DND-41 (cell line): ENCODE measurements around the gene ANKRD13A.

Experiments used
- ATAC-seq: fragments of 200-7000 bp; cut with Tn5 transposase; 3 replicates; pipeline ENCODE4 v1.9.1; 2021; ENCODE audit warnings: low read depth; ENCODE audit not compliant: insufficient read depth
- DNase-seq: peaks from one replicate; pipeline ENCODE4 v3.0.0-alpha.2; 2020
- H2AFZ ChIP-seq: 2 replicates; pipeline ENCODE4 v1.6.0; 2012; ENCODE audit warnings: low read depth, low read length
- H3K27ac ChIP-seq: 2 replicates; pipeline ENCODE4 v1.5.1; 2012; ENCODE audit warnings: low read length, inconsistent platforms
- H3K27me3 ChIP-seq: fragments of 200-600 bp; sonication (generic); 2 replicates; pipeline ENCODE4 v1.6.0; 2012; ENCODE audit warnings: low read length, mild to moderate bottlenecking, inconsistent platforms; ENCODE audit not compliant: insufficient read depth, poor library complexity
- H3K36me3 ChIP-seq: 2 replicates; pipeline ENCODE4 v1.5.1; 2012; ENCODE audit warnings: low read length, inconsistent platforms; ENCODE audit not compliant: insufficient read depth
- H3K4me1 ChIP-seq: 2 replicates; pipeline ENCODE4 v1.5.1; 2012; ENCODE audit warnings: mild to moderate bottlenecking, low read length; ENCODE audit not compliant: insufficient read depth
- H3K4me2 ChIP-seq: 2 replicates; pipeline ENCODE4 v1.6.0; 2012; ENCODE audit warnings: mild to moderate bottlenecking, moderate library complexity, low read length, inconsistent platforms; ENCODE audit not compliant: insufficient read depth
- H3K4me3 ChIP-seq, 2 experiments: fragments of 200-600 bp in 1 of 2; shearing (Covaris generic) in 1 of 2; 2 replicates each; pipeline ENCODE4 v1.5.1; 2012 to 2016; ENCODE audit warnings: inconsistent platforms in 2 of 2, low read length in 2 of 2, mild to moderate bottlenecking in 2 of 2, low read depth in 1 of 2, moderate library complexity in 1 of 2
- H3K79me2 ChIP-seq: 2 replicates; pipeline ENCODE4 v1.6.0; 2012; ENCODE audit warnings: low read length, inconsistent platforms; ENCODE audit not compliant: insufficient read depth
- H3K9ac ChIP-seq: 2 replicates; pipeline ENCODE4 v1.6.0; 2012; ENCODE audit warnings: low read depth, mild to moderate bottlenecking, inconsistent platforms, low read length, moderate library complexity
- H3K9me3 ChIP-seq: 2 replicates; pipeline ENCODE4 v1.5.1; 2012; ENCODE audit warnings: low read length, moderate library complexity, mild to moderate bottlenecking, inconsistent platforms; ENCODE audit not compliant: insufficient read depth, severe bottlenecking
- H4K20me1 ChIP-seq: 2 replicates; pipeline ENCODE4 v1.6.0; 2012; ENCODE audit warnings: low read length; ENCODE audit not compliant: insufficient read depth
- EZH2 ChIP-seq: IDR thresholded peaks from 3 replicates; pipeline ENCODE4 v1.6.1; 2012; ENCODE audit warnings: borderline replicate concordance, low read depth, mild to moderate bottlenecking, moderate library complexity, low read length, inconsistent platforms; ENCODE audit not compliant: severe bottlenecking
- TF ChIP-seq, protein P1 (sequence below): IDR thresholded peaks from 2 replicates; pipeline ENCODE4 v1.5.1; 2012; ENCODE audit warnings: borderline replicate concordance, low read length, moderate library complexity, mild to moderate bottlenecking; ENCODE audit not compliant: poor library complexity, severe bottlenecking; ENCODE audit errors: extremely low read depth

Gene ANKRD13A

DNA sequence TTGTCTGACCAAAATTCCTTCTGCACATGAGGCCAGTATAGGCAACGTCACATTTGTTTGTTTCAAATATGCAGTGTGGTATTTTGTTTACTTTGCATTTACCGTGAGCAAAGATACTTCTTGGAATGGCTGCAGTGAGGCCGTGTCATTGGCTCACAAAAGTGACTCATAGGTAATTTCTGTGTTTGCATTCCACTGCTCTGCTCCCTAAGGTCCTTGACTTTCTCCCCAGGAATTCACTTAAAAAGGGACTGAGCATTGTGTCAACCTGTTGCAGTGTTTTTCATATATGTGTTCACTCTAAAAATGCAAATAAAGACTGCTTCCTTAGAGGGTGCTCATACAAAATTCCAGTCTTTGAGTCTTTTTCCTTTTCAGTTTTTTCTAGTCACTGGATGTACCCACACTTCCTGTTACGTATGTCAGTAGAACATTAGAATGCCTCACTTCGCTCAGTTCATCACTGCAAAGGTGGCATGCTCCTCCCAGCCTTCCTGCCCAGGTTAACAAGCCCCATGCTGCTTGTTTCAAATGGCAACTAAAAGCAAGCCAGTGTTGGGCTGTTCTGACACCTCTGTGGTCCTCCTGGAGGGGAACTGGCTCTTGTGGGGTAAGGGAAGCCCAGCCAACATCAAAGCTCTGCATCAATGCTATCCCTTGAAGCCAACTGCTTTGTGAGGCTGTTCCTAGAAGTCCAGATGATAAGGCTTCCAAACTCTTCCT is 40.0 kb downstream of the ANKRD13A start:
- H3K36me3 ChIP-seq = peaks cover 72% of the 10 kb centered on the region
- no peak overlapping the region for H2AFZ ChIP-seq
- no peak overlapping the region for H3K4me2 ChIP-seq
- ATAC-seq (no peak), DNase-seq (no peak)
- no peaks in the 10 kb centered on the region for H3K9me3 ChIP-seq
- peaks cover 5% of the 10 kb centered on the region; the same call in 1 of the 2 replicates for H3K79me2 ChIP-seq
- 0 out of 2 replicates have a peak overlapping the region, but pooled peaks have one; percentile 35 for H3K27ac ChIP-seq
- H3K4me3 ChIP-seq = no peak overlapping the region
- H4K20me1 ChIP-seq = 0 out of 2 replicates have a peak, but pooled peaks cover 6% of the 10 kb centered on the region
- no peak for TF ChIP-seq EZH2
- TF ChIP-seq, protein P1, sequence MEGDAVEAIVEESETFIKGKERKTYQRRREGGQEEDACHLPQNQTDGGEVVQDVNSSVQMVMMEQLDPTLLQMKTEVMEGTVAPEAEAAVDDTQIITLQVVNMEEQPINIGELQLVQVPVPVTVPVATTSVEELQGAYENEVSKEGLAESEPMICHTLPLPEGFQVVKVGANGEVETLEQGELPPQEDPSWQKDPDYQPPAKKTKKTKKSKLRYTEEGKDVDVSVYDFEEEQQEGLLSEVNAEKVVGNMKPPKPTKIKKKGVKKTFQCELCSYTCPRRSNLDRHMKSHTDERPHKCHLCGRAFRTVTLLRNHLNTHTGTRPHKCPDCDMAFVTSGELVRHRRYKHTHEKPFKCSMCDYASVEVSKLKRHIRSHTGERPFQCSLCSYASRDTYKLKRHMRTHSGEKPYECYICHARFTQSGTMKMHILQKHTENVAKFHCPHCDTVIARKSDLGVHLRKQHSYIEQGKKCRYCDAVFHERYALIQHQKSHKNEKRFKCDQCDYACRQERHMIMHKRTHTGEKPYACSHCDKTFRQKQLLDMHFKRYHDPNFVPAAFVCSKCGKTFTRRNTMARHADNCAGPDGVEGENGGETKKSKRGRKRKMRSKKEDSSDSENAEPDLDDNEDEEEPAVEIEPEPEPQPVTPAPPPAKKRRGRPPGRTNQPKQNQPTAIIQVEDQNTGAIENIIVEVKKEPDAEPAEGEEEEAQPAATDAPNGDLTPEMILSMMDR = no peak
- H3K9ac ChIP-seq = no peak overlapping the region
- no peaks in the 10 kb centered on the region for H3K4me1 ChIP-seq
- no peaks in the 10 kb centered on the region for H3K27me3 ChIP-seq

DNA sequence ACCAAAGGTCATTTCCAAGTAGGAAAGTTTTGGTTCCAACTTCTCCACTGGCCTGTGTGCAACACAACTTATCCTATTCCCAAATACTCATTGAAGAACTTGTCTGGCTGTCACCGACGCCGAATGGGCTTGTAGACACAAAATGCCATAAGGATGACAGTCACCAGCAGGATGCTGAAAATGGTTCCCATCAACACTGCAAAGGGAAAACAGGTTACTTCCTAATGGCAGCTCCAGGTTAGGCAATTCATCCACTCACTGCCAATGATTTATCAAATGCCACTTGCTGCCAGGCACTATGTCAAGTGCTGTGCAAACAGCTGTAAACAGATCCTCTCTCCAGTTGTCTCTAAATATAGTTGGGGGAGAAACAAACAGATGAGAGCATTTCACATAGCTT is 43.0 kb downstream of the ANKRD13A start:
- Histone ChIP-seq H2AFZ (no peak overlapping the region), H3K27me3 (no peaks in the 10 kb centered on the region), H3K4me1 (peaks cover 11% of the 10 kb centered on the region), H3K4me2 (no peak overlapping the region), H3K9ac (no peak overlapping the region), H3K9me3 (no peaks in the 10 kb centered on the region), H4K20me1 (0 out of 2 replicates have a peak, but pooled peaks cover 3% of the 10 kb centered on the region), H3K27ac (no peak overlapping the region), H3K36me3 (peaks cover 44% of the 10 kb centered on the region), H3K79me2 (peaks cover 30% of the 10 kb centered on the region), H3K4me3 (no peak overlapping the region)
- ATAC-seq (no peak), DNase-seq (no peak)
- TF ChIP-seq EZH2 = no peak

DNA sequence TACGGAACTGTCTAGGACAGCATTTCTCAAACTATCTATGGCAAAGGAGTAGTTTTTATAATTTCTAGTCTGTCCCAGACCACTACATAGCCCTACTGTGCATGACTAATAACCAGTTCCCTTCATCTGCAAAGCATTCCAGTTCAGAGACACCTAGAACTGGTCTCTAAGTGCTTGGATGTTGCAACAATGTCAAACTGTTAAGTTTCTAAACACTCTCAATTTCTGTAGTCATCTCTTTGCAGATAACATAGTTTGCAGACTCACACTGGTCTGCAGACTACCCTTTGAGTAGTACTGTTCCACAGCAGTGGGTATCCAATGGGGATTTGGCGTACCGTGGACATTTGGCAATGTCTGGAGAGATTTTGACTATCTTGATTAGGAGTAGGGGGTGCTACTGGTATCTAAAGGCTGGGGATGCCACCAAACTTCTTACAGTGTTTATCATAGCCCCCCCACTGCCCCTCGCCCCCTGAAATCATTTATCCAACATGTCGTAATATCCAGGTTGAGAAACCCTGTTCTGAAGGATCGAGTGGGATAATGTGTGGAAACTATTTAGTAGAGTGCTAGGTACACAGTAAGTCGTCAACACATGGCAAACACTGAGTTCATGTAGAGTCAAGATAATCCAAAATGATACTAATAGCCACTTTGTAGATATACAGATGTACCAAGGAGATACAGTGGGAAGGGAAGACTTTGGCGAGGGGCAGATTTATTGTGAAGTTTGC is 47.4 kb downstream of the ANKRD13A start:
- Histone ChIP-seq H3K4me2 (peak overlapping the region; percentile 90), H3K36me3 (peaks cover 13% of the 10 kb centered on the region), H2AFZ (no peak overlapping the region), H4K20me1 (no peaks in the 10 kb centered on the region), H3K27me3 (no peaks in the 10 kb centered on the region), H3K79me2 (peaks cover 41% of the 10 kb centered on the region), H3K4me3 (peak overlapping the region in 1 of 2 experiments; percentile 97; a peak in 2 of 4 replicates), H3K9ac (peak overlapping the region; percentile 73; the same call in 1 of the 2 replicates), H3K4me1 (peaks cover 32% of the 10 kb centered on the region), H3K9me3 (no peaks in the 10 kb centered on the region), H3K27ac (no peak overlapping the region)
- TF ChIP-seq EZH2 = no peak
- TF ChIP-seq, protein P1 = no peak
- no peak for DNase-seq
- no peak for ATAC-seq
